Duodenal mucosa (tissue), 2 donors: ENCODE measurements around the gene GPR83.

Source experiments
- H3K27ac ChIP-seq: one replicate; pipeline ENCODE4 v1.7.0; 2013; ENCODE audit warnings: low read depth, low read length
- H3K27me3 ChIP-seq, 2 donors: one replicate each; pipeline ENCODE4 v1.7.0; 2013; ENCODE audit warnings: low read length in 2 of 2, control low read depth in 1 of 2; ENCODE audit not compliant: insufficient read depth in 2 of 2, control insufficient read depth in 1 of 2
- H3K36me3 ChIP-seq, 2 donors: one replicate each; pipeline ENCODE4 v1.7.0; 2013; ENCODE audit warnings: low read length in 2 of 2, control low read depth in 1 of 2; ENCODE audit not compliant: insufficient read depth in 2 of 2, control insufficient read depth in 1 of 2
- H3K4me1 ChIP-seq, 2 donors: one replicate each; pipeline ENCODE4 v1.7.0; 2013; ENCODE audit warnings: low read length in 2 of 2, control low read depth in 1 of 2; ENCODE audit not compliant: insufficient read depth in 2 of 2, control insufficient read depth in 1 of 2
- H3K4me3 ChIP-seq, 2 donors: one replicate each; pipeline ENCODE4 v1.7.0; 2013; ENCODE audit warnings: low read length in 2 of 2, low read depth in 1 of 2
- H3K9ac ChIP-seq, 2 donors: one replicate each; pipeline ENCODE4 v1.7.0; 2013; ENCODE audit warnings: low read length in 2 of 2, low read depth in 1 of 2
- H3K9me3 ChIP-seq, 2 donors: one replicate each; pipeline ENCODE4 v1.7.0; 2013; ENCODE audit warnings: low read length in 2 of 2, control low read depth in 1 of 2; ENCODE audit not compliant: control insufficient read depth in 1 of 2

Gene GPR83

DNA sequence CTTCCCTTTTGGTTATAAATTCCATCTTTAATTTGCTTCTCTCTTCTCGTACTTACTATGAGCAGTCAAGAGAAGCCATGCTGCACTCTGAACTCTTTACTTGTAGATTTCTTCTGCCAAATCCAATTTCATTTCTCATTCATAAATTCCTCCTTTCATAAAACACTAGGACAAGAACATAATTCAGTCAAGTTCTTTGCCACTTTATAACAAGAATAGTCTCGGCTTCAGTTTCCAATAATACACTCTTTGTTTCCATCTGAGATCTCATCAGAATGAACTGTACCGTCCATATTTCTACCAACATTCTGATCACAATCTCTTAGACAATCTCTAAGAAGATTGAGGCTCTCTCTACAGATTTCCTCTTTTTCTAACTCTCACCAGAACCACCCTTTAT lies 71.7 kb downstream of the GPR83 start:
- no peak overlapping the region for H3K4me3 ChIP-seq
- H3K27ac ChIP-seq = no peak overlapping the region
- no peaks in the 10 kb centered on the region for H3K36me3 ChIP-seq
- H3K4me1 ChIP-seq = no peaks in the 10 kb centered on the region
- H3K9me3 ChIP-seq = no peaks in the 10 kb centered on the region
- no peaks in the 10 kb centered on the region for H3K27me3 ChIP-seq
- no peak overlapping the region for H3K9ac ChIP-seq

DNA sequence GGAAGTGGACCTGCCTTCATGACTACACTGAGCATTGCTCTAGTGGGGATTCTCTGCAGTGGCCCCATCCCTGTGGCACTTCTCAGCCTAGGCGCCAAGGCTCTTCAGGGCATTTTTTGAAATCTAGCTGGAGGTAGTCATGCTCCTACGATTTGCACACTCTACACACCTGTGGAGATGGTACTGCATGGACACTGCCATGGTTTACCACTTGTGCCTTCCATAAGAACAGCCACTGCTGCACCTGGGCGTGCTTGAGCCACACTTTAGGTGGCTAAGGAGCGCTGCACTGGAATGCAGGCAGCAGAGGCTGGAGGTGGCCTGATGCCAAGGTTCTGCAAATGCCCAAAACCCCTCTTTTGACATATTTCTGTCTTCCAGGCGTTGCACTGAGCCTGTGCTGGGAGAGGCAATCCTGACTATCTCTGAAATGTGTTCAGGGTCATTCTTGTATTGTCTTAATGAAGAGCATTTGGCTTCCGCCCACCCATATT lies 72.6 kb downstream of the GPR83 start:
- Histone ChIP-seq H3K27me3 (no peaks in the 10 kb centered on the region), H3K4me1 (no peaks in the 10 kb centered on the region), H3K27ac (no peak overlapping the region), H3K4me3 (no peak overlapping the region), H3K9me3 (no peaks in the 10 kb centered on the region), H3K36me3 (no peaks in the 10 kb centered on the region), H3K9ac (no peak overlapping the region)
